ENCODE results near the gene C14orf132.

- TF ChIP-seq GATA2 (IDR thresholded peaks at IDR 0.05; ENCODE audit: low read depth, low read length), result no peak
- TF ChIP-seq GATA3 (IDR thresholded peaks at IDR 0.05; ENCODE audit: low read depth, low read length), result no peak
Measured at GRCh38 chr14:96035456-96035855, 3.7 kb upstream of the C14orf132 start.
